RCC 7860 (cell line): ENCODE results near the gene SLC25A41.
A peak's percentile ranks its signal among the peaks of the same experiment; 100 is the strongest.
"Not testable (repeated sequence)": the region's sequence is repeated elsewhere in the genome, so short reads cannot be mapped to it uniquely, and the experiment has no call there.

ENCODE experiments used
- DNase-seq: peaks from one replicate; pipeline ENCODE4 v3.0.0-alpha.2; 2015; ENCODE audit warnings: low spot score
- FAIRE-seq: peaks from 2 replicates; lab custom pipeline; 2012; peaks lifted over from hg19 to GRCh38; lab: Jason Lieb, UNC

The SLC25A41 gene

GRCh38 chr19:6412447-6413091 is 21.0 kb downstream of the SLC25A41 start:
- DNase-seq (peak; percentile 4), FAIRE-seq (no peak)

GRCh38 chr19:6412061-6412446 is 21.5 kb downstream of the SLC25A41 start:
- DNase-seq (no peak), FAIRE-seq (no peak)

GRCh38 chr19:6409346-6409745 is 24.2 kb downstream of the SLC25A41 start:
- no peak for DNase-seq
- no peak for FAIRE-seq

GRCh38 chr19:6406401-6406800 is 27.2 kb downstream of the SLC25A41 start:
- no peak for DNase-seq
- FAIRE-seq: no peak

GRCh38 chr19:6402837-6403608 is 30.5 kb downstream of the SLC25A41 start:
- FAIRE-seq (no peak), DNase-seq (no peak)

GRCh38 chr19:6402058-6402457 is 31.5 kb downstream of the SLC25A41 start:
- FAIRE-seq (no peak), DNase-seq (no peak)

- DNase-seq, FAIRE-seq: not testable (repeated sequence)
These were observed 33.3 kb downstream of the SLC25A41 start for GRCh38 chr19:6400062-6400944.

GRCh38 chr19:6396305-6396704 is 37.3 kb downstream of the SLC25A41 start:
- no peak for FAIRE-seq
- no peak for DNase-seq

- no peak for DNase-seq
- FAIRE-seq: no peak
These were observed 38.7 kb downstream of the SLC25A41 start for GRCh38 chr19:6394831-6395230.

- no peak for FAIRE-seq
These were observed 39.6 kb downstream of the SLC25A41 start for GRCh38 chr19:6393983-6394412.

GRCh38 chr19:6393074-6393982 is 40.2 kb downstream of the SLC25A41 start, which contains the start of gene GTF2F1:
GTF2F1 (minus strand) TSS chr19:6393164; CDS start chr19:6392995, 169 bp downstream.
- peak; percentile 77 for DNase-seq
- FAIRE-seq: peak; percentile 62

More at GRCh38 chr19:6393983-6394412, 39.6 kb downstream of the SLC25A41 start:
- no peak for DNase-seq

- no peak for DNase-seq
- no peak for FAIRE-seq
These were observed 41.1 kb downstream of the SLC25A41 start for GRCh38 chr19:6392221-6393073.

GRCh38 chr19:6387372-6387771 is 46.2 kb downstream of the SLC25A41 start:
- no peak for DNase-seq
- no peak for FAIRE-seq

GRCh38 chr19:6384381-6384780 is 49.2 kb downstream of the SLC25A41 start:
- no peak for DNase-seq
- FAIRE-seq: no peak

GRCh38 chr19:6383188-6383587 is 50.4 kb downstream of the SLC25A41 start:
- FAIRE-seq (no peak), DNase-seq (no peak)

GRCh38 chr19:6381030-6381750 is 52.4 kb downstream of the SLC25A41 start:
- FAIRE-seq (no peak), DNase-seq (no peak)

- DNase-seq (no peak), FAIRE-seq (no peak)
These were observed 53.8 kb downstream of the SLC25A41 start for GRCh38 chr19:6379744-6380143.

- FAIRE-seq: no peak
These were observed 55.1 kb downstream of the SLC25A41 start for GRCh38 chr19:6378486-6378885.

GRCh38 chr19:6378041-6378440 is 55.5 kb downstream of the SLC25A41 start:
- no peak for FAIRE-seq
- peak; percentile 21 for DNase-seq

More at GRCh38 chr19:6378486-6378885, 55.1 kb downstream of the SLC25A41 start:
- no peak for DNase-seq
